Tibial nerve (tissue), 4 donors: ENCODE data around the gene TSPAN3. TPM values are rescaled to one million over a fixed set of nuclear protein-coding genes. Genes with fewer than 3 reads are reported as not detected.

Experiments used
- DNase-seq, 2 donors: peaks; one replicate each; pipeline ENCODE4 v3.0.0-alpha.2; 2019; ENCODE audit warnings: low spot score in 2 of 2
- H3K27ac ChIP-seq, 4 donors: fragments of 200-600 bp; sonication (generic) in 3 of 4; one replicate each; pipeline ENCODE4 v1.5.1; 2017 to 2019; ENCODE audit warnings: mild to moderate bottlenecking in 1 of 4
- H3K27me3 ChIP-seq, 2 donors: fragments of 200-600 bp; sonication (generic) in 1 of 2; one replicate each; pipeline versions ENCODE4 v1.5.1 to v1.6.0; 2017 to 2019
- H3K36me3 ChIP-seq, 3 donors: fragments of 200-600 bp; sonication (generic); one replicate each; pipeline ENCODE4 v1.5.1; 2018 to 2019
- H3K4me1 ChIP-seq, 4 donors: fragments of 200-600 bp; sonication (generic) in 3 of 4; one replicate each; pipeline ENCODE4 v1.5.1; 2017 to 2019
- H3K4me3 ChIP-seq, 4 donors: fragments of 200-600 bp; sonication (generic) in 3 of 4; one replicate each; pipeline ENCODE4 v1.5.1; 2017 to 2019; ENCODE audit warnings: mild to moderate bottlenecking in 1 of 4, moderate library complexity in 1 of 4
- H3K9me3 ChIP-seq, 4 donors: fragments of 200-600 bp; sonication (generic) in 3 of 4; one replicate each; pipeline ENCODE4 v1.5.1; 2017 to 2019
- EP300 ChIP-seq, 2 donors: sonication (generic); formaldehyde crosslinking; IDR thresholded peaks; one replicate each; pipeline ENCODE4 v1.6.1; 2017; ENCODE audit warnings: antibody characterized with exemption in 2 of 2, mild to moderate bottlenecking in 1 of 2
- POLR2A ChIP-seq, 2 donors: fragments of 450-650 bp; IDR thresholded peaks; one replicate each; pipeline ENCODE4 v1.6.1; 2017; ENCODE audit warnings: antibody characterized with exemption in 2 of 2, mild to moderate bottlenecking in 2 of 2, moderate library complexity in 2 of 2
- WGBS, 2 donors: methylation state at CpG; one replicate each; pipeline ENCODE4 v1.1.5; 2018; 5-methylcytosine and 5-hydroxymethylcytosine counted together
- total RNA-seq, 4 donors: library from RNA; depleted of rRNA; stranded (reverse); fragments of >200 nt; gene quantifications; one replicate each; pipeline ENCODE4 v1.1.0, GENCODE V29; 2016
- TF ChIP-seq, protein P1 (sequence below), 5 experiments: fragments of 200-600 bp in 3 of 5; fragments of 450-650 bp in 2 of 5; sonication (generic) in 3 of 5; IDR thresholded peaks; one replicate each; pipeline ENCODE4 v1.5.1; 2016 to 2019; ENCODE audit warnings: antibody characterized with exemption in 5 of 5, mild to moderate bottlenecking in 3 of 5, moderate library complexity in 2 of 5

Gene TSPAN3
- total RNA-seq, 4 donors from 2014 or later: 155 to 229 (median 203) TPM

DNA sequence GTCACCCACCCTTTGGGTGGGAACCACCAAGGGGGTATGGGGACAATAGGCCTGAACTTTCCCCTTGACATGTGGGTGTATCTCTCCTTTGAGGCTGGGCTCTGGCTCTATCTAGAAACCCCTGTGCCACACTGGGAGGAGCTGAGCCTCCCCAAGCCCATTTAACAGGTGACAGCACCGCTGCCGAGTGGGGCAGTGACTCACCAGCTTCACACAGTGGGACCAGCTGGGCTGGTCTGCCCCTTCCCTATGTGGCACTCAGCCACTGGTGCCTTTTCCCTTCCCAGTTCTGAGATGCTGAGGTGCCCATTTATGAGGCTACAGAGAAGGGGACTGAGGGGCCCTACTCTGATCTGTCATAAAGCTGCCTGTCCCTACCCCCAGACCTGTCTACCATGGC is 70.9 kb downstream of the TSPAN3 start:
- Histone ChIP-seq H3K4me3 (no peak overlapping the region), H3K4me1 (peaks cover 0 to 34% (median 19%) of the 10 kb centered on the region in 4 donors), H3K9me3 (no peaks in the 10 kb centered on the region), H3K36me3 (no peaks in the 10 kb centered on the region), H3K27ac (no peak overlapping the region), H3K27me3 (no peaks in the 10 kb centered on the region)
- no peak for TF ChIP-seq POLR2A (IDR thresholded peaks at IDR 0.05)
- TF ChIP-seq EP300 (IDR thresholded peaks at IDR 0.05): no peak
- TF ChIP-seq, protein P1, sequence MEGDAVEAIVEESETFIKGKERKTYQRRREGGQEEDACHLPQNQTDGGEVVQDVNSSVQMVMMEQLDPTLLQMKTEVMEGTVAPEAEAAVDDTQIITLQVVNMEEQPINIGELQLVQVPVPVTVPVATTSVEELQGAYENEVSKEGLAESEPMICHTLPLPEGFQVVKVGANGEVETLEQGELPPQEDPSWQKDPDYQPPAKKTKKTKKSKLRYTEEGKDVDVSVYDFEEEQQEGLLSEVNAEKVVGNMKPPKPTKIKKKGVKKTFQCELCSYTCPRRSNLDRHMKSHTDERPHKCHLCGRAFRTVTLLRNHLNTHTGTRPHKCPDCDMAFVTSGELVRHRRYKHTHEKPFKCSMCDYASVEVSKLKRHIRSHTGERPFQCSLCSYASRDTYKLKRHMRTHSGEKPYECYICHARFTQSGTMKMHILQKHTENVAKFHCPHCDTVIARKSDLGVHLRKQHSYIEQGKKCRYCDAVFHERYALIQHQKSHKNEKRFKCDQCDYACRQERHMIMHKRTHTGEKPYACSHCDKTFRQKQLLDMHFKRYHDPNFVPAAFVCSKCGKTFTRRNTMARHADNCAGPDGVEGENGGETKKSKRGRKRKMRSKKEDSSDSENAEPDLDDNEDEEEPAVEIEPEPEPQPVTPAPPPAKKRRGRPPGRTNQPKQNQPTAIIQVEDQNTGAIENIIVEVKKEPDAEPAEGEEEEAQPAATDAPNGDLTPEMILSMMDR (IDR thresholded peaks at IDR 0.05): no peak
- DNase-seq: no peak
- WGBS, 2 donors: 76 to 80% methylated on average over 2 of the region's 2 CpGs

DNA sequence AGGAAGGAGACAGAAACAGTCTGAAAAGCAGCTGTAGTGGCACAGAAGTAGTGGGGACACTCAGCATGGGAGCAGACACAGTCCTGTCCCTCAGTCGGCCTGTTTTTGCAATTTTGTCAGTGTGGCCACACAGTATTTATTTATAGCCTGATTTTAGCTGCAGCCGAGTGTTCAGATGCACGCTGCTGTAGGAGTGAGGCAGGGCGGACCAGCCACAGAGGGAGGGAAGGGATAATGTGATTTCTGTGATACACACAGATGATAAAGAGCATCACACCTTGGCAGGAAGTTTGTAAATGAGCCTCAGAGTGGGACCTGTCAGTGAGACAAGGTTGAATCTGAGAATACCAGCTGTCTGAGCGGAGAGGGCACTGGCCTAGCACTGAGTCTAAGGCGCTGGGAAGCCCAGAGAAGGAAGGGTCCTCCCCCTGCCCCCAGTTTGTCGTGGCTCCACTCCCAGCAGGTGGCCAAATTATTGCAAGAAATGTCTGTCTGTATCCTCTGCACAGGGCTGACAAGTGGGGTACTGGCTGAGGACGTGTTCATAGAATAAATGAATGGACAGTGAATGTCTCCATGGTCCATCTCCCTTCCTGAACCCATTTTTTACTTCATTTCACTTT is 72.1 kb downstream of the TSPAN3 start:
- no peak for DNase-seq
- no peak overlapping the region for H3K27ac ChIP-seq
- H3K4me3 ChIP-seq: no peak overlapping the region
- H3K4me1 ChIP-seq: peaks cover 0 to 38% (median 19%) of the 10 kb centered on the region in 4 donors
- TF ChIP-seq EP300 (IDR thresholded peaks at IDR 0.05) (no peak), POLR2A (IDR thresholded peaks at IDR 0.05) (no peak)
- TF ChIP-seq, protein P1 (IDR thresholded peaks at IDR 0.05): no peak
- no peaks in the 10 kb centered on the region for H3K9me3 ChIP-seq
- WGBS, 2 donors: 74 to 75% methylated on average over 8 of the region's 8 CpGs
- no peaks in the 10 kb centered on the region for H3K27me3 ChIP-seq
- no peaks in the 10 kb centered on the region for H3K36me3 ChIP-seq

DNA sequence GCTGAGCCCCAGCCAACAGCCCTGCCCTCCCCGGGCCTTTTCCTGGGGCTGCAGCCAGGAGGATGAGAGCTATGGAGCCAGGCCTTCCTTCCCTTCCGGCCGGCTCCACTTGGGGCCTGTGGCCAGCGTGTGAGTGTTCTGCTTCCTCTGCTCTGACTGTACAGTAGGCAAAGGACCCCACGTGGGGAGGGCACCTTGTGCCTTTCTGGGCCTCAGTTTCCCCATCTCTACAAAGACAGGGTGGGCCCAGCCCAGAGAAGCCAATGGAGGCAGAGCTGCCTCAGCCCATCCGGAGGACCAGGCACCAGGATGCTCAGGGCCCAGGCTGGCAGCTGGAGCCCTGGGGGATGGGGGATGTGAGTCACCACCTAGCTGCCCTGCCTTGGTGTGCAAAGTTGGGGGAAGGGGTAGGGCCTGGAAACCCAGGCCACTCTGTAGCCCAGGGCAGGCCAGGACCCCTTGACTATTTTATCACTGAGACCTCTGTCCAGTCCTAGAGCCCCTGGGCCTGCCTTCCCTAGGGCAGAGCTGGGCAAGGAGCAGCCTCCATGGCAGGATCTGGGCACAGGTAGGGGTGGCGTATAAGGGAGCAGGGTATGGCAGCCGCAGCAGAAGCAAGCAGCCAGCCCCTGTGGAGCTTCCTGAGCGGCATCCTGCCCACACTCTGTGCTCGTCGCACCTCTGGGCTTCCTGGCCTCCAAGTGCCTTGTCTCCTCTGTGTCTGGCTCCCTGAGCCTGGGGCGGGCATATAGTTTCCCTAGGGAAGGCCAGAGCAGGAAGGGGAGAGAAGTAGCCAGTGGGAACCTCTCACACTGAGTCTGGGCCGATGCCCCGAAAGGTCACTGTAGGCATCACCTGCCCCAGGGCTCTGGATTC is 74.1 kb downstream of the TSPAN3 start:
- H3K36me3 ChIP-seq: no peaks in the 10 kb centered on the region
- H3K27me3 ChIP-seq: no peaks in the 10 kb centered on the region
- no peaks in the 10 kb centered on the region for H3K9me3 ChIP-seq
- peaks cover 0 to 32% (median 9%) of the 10 kb centered on the region in 4 donors for H3K4me1 ChIP-seq
- peak overlapping the region in 2 of 4 donors; percentile 3 to 63 for H3K27ac ChIP-seq
- TF ChIP-seq, protein P1 (IDR thresholded peaks at IDR 0.05): no peak
- TF ChIP-seq EP300 (IDR thresholded peaks at IDR 0.05): no peak
- TF ChIP-seq POLR2A (IDR thresholded peaks at IDR 0.05): no peak
- peak; percentile 7 to 17 for DNase-seq
- H3K4me3 ChIP-seq: peak overlapping the region in 2 of 4 donors; percentile 38 to 42
- 73 to 96% methylated on average over 4 to 14 of the region's 14 CpGs for WGBS, 2 donors

DNA sequence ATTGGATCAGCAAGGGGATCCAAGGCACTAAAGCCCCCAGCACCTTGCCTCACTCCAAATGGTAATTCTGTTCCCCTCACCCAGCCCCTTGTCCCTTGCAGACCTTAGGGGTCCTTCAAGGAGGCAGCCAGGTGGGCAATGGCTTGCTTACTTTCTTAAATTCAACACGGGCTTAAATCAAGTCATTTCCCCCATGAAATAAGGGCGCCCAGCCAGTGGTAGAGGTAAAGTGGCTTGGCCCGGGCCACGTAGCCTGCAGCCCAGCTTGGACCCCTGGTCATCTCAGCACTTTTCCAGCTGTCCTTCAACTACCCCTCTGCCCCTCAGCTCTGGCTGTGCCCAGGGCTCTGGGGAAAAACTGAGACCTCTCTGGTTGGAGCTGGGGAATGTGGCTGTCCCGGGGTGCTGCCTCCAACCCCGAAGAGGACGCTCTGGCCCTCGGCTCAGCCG is 74.8 kb downstream of the TSPAN3 start:
- Histone ChIP-seq H3K27me3 (no peaks in the 10 kb centered on the region), H3K4me1 (peaks cover 0 to 26% (median 7%) of the 10 kb centered on the region in 4 donors), H3K9me3 (no peaks in the 10 kb centered on the region), H3K27ac (peak overlapping the region in 3 of 4 donors; percentile 2 to 63 (median 3)), H3K4me3 (peak overlapping the region in 2 of 4 donors; percentile 38 to 42), H3K36me3 (no peaks in the 10 kb centered on the region)
- WGBS, 2 donors: 50 to 62% methylated on average over 7 to 9 of the region's 9 CpGs
- no peak for TF ChIP-seq POLR2A (IDR thresholded peaks at IDR 0.05)
- TF ChIP-seq, protein P1 (IDR thresholded peaks at IDR 0.05): no peak
- no peak for TF ChIP-seq EP300 (IDR thresholded peaks at IDR 0.05)
- no peak for DNase-seq
